WERI-Rb-1 (cell line): ENCODE measurements around the gene CRYBG1.

Source experiments
- DNase-seq: peaks from one replicate; pipeline ENCODE4 v3.0.0-alpha.2; 2020
- H3K27ac ChIP-seq: fragments of 250-450 bp; sonication (Bioruptor Pico); 2 replicates; pipeline ENCODE4 v1.5.1; 2020; ENCODE audit warnings: mild to moderate bottlenecking, moderate library complexity
- H3K27me3 ChIP-seq: fragments of 250-450 bp; sonication (Bioruptor Pico); 2 replicates; pipeline ENCODE4 v1.5.1; 2021; ENCODE audit warnings: mild to moderate bottlenecking, low read depth, moderate library complexity; ENCODE audit not compliant: insufficient read depth, severe bottlenecking
- H3K36me3 ChIP-seq: fragments of 250-450 bp; sonication (Bioruptor Pico); 2 replicates; pipeline ENCODE4 v1.5.1; 2020; ENCODE audit warnings: mild to moderate bottlenecking, moderate library complexity
- H3K4me3 ChIP-seq: 2 replicates; pipeline ENCODE4 v1.5.1; 2011; ENCODE audit warnings: low read depth, mild to moderate bottlenecking, control low read depth, low read length
- H3K9me3 ChIP-seq: fragments of 250-450 bp; sonication (Bioruptor Pico); 2 replicates; pipeline ENCODE4 v1.5.1; 2021; ENCODE audit warnings: mild to moderate bottlenecking, moderate library complexity; ENCODE audit not compliant: severe bottlenecking
- TF ChIP-seq, protein P1 (sequence below): IDR thresholded peaks from 2 replicates; pipeline ENCODE4 v1.5.1; 2011; ENCODE audit warnings: low read depth, mild to moderate bottlenecking, control low read depth, inconsistent platforms, low read length

The CRYBG1 gene

DNA sequence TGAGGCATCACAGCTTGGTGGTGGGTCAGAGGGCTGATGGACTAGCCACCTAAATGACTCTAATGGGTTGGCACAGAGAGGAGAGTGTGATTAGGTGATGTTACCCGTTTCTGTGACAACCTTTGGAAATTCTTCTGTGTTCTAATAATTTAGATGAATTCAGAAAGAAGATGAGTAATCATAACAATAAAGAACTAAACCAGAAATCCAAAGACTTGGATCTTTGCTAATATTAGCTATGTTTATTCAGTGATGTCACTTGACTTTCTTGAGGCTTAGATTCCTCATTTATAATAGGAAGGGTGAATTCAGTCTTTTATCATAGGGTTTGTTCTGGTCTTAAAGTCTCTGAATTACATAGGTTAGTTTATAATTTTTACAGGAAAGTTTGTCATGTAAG, 19.9 kb downstream of the CRYBG1 start:
- H3K27me3 ChIP-seq = no peaks in the 10 kb centered on the region
- TF ChIP-seq, protein P1, sequence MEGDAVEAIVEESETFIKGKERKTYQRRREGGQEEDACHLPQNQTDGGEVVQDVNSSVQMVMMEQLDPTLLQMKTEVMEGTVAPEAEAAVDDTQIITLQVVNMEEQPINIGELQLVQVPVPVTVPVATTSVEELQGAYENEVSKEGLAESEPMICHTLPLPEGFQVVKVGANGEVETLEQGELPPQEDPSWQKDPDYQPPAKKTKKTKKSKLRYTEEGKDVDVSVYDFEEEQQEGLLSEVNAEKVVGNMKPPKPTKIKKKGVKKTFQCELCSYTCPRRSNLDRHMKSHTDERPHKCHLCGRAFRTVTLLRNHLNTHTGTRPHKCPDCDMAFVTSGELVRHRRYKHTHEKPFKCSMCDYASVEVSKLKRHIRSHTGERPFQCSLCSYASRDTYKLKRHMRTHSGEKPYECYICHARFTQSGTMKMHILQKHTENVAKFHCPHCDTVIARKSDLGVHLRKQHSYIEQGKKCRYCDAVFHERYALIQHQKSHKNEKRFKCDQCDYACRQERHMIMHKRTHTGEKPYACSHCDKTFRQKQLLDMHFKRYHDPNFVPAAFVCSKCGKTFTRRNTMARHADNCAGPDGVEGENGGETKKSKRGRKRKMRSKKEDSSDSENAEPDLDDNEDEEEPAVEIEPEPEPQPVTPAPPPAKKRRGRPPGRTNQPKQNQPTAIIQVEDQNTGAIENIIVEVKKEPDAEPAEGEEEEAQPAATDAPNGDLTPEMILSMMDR = no peak
- no peak overlapping the region for H3K4me3 ChIP-seq
- no peaks in the 10 kb centered on the region for H3K36me3 ChIP-seq
- no peak overlapping the region for H3K27ac ChIP-seq
- no peak for DNase-seq
- H3K9me3 ChIP-seq = no peaks in the 10 kb centered on the region

DNA sequence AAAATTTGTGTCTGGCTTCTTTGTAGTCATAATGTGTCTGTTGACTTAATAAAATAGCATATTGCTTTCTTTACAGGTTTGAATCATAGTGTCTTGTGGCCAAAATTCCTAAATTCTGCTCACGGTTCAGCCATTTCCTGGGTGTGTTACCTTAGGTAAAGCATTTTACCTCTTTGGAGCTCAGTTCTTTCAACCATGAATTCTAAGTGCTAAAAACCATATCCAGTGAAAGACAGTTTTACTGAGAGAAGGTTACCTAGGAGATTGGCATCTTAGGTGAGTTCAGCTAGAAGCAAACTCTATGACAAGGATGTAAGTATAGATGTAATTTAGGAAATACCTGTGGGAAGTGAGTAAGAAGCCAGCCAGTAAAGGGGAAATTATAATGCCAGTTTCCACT, 20.7 kb downstream of the CRYBG1 start:
- H3K4me3 ChIP-seq = no peak overlapping the region
- no peaks in the 10 kb centered on the region for H3K9me3 ChIP-seq
- DNase-seq = no peak
- TF ChIP-seq, protein P1 = no peak
- H3K36me3 ChIP-seq = no peaks in the 10 kb centered on the region
- H3K27ac ChIP-seq = no peak overlapping the region
- no peaks in the 10 kb centered on the region for H3K27me3 ChIP-seq

DNA sequence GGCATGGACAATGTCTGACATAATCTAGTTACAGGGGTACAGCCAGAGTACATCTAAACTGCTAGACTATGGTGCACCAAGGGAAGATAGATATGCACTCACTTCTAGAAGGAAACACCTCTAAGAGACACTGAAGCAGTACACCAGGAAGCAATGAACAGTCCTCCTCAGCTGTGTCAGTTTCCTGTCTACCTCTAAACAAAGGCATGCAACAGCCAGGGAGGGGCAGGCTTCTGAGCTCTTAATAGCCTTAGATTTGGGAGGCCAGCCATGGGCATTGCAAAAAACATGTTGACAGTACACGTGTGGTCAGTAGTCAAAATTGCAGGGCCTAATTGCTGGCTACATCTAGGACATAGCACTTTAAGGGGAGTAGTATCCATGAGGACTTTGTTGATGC, 21.4 kb downstream of the CRYBG1 start:
- DNase-seq = peak; percentile 11
- Histone ChIP-seq H3K36me3 (no peaks in the 10 kb centered on the region), H3K9me3 (no peaks in the 10 kb centered on the region), H3K4me3 (no peak overlapping the region), H3K27ac (no peak overlapping the region), H3K27me3 (no peaks in the 10 kb centered on the region)
- TF ChIP-seq, protein P1 = no peak

DNA sequence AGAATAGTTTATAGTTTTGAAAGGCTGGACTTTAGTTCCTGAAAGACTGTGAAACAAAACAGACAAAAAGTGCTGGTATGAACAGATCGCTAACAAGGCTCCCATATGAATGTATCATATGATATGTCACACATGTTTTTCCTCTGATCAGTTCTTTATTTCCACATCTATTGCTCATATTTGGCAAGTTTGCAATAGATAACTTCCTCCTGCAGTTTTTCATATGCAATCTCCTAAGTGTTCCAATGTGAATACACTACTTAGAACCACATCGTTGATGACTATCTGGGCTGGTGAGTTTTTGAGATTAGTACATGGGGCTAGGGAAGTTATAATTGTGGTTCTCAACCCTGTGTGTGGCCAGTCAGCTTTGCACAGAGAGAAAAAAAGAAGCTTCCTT, 23.1 kb downstream of the CRYBG1 start:
- H3K36me3 ChIP-seq = no peaks in the 10 kb centered on the region
- H3K4me3 ChIP-seq = no peak overlapping the region
- no peak overlapping the region for H3K27ac ChIP-seq
- TF ChIP-seq, protein P1 = no peak
- H3K9me3 ChIP-seq = no peaks in the 10 kb centered on the region
- no peaks in the 10 kb centered on the region for H3K27me3 ChIP-seq
- DNase-seq = no peak

- no peaks in the 10 kb centered on the region for H3K9me3 ChIP-seq
- TF ChIP-seq, protein P1 = no peak
- H3K27ac ChIP-seq = no peak overlapping the region
- no peaks in the 10 kb centered on the region for H3K27me3 ChIP-seq
- H3K36me3 ChIP-seq = no peaks in the 10 kb centered on the region
- DNase-seq = no peak
- no peak overlapping the region for H3K4me3 ChIP-seq
Observed at GRCh38 chr6:106385530-106385929, 25.0 kb downstream of the CRYBG1 start.

GRCh38 chr6:106387875-106388274, 27.4 kb downstream of the CRYBG1 start:
- no peak for DNase-seq
- no peaks in the 10 kb centered on the region for H3K36me3 ChIP-seq
- H3K4me3 ChIP-seq = no peak overlapping the region
- no peaks in the 10 kb centered on the region for H3K27me3 ChIP-seq
- TF ChIP-seq, protein P1 = no peak
- no peak overlapping the region for H3K27ac ChIP-seq
- no peaks in the 10 kb centered on the region for H3K9me3 ChIP-seq
